ENCODE measurements around the gene BTBD2. TPM values are rescaled to one million over a fixed set of nuclear protein-coding genes. Genes with fewer than 3 reads are reported as not detected.

Gene BTBD2
- total RNA-seq, 1 donor from 2014 or later, result 57.3 TPM

DNA sequence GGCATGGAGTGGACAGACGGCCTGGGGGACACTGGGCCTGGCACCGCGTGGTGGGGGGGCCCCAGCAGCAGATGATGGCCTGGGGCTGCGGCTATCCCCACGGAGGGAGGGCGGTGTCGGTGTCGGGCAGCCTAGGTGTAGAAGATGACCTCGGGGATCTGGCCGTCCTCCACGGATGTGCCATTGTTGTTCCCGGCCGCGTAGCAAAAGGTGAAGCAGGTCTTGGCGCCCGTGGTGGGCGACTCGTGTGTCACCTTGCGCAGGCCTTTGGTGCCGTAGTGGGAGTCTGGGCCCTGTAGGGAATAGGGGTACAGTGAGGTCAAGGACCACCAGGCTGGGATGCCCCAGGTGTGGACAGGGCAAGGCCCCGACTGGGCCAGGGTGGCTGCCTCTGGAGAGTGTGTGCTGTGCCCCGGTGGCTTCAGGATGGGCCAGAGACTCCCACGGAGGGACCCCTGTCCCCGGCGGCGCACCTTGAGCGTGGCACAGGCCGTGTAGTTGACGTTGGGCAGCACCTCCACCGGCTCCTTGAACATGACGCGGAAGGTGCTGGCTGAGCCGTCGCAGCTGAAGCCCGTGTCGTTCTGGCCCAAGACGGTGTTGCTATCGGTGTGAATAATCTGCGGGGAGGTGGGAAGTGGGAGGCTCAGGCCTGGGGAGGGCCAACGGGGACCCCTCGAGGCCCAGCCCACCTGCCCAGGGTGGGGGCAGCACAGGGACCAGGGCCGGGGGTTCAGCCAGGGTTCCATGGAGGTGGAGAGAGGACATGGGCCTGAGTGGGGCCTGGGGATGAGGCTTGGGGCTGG lies 29.0 kb downstream of the BTBD2 start:
- H3K4me1 Mint-ChIP-seq, result no peaks in the 10 kb centered on the region
- no peak overlapping the region for H3K4me3 Mint-ChIP-seq
- H3K27ac Mint-ChIP-seq, result no peak overlapping the region
- TF ChIP-seq, protein P1, sequence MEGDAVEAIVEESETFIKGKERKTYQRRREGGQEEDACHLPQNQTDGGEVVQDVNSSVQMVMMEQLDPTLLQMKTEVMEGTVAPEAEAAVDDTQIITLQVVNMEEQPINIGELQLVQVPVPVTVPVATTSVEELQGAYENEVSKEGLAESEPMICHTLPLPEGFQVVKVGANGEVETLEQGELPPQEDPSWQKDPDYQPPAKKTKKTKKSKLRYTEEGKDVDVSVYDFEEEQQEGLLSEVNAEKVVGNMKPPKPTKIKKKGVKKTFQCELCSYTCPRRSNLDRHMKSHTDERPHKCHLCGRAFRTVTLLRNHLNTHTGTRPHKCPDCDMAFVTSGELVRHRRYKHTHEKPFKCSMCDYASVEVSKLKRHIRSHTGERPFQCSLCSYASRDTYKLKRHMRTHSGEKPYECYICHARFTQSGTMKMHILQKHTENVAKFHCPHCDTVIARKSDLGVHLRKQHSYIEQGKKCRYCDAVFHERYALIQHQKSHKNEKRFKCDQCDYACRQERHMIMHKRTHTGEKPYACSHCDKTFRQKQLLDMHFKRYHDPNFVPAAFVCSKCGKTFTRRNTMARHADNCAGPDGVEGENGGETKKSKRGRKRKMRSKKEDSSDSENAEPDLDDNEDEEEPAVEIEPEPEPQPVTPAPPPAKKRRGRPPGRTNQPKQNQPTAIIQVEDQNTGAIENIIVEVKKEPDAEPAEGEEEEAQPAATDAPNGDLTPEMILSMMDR (IDR thresholded peaks at IDR 0.05), result no peak
- ChIA-PET CTCF (no interaction called here), POLR2A (no interaction called here)
- H3K36me3 Mint-ChIP-seq (ENCODE audit: low read depth), result peaks cover 73% of the 10 kb centered on the region
- ATAC-seq (ENCODE audit: low read depth), result no peak
- DNase-seq, result no peak
- H3K9me3 Mint-ChIP-seq, result no peaks in the 10 kb centered on the region
- no peaks in the 10 kb centered on the region for H3K27me3 Mint-ChIP-seq
- intact Hi-C loops (cut with micrococcal nuclease), result no loop called here

DNA sequence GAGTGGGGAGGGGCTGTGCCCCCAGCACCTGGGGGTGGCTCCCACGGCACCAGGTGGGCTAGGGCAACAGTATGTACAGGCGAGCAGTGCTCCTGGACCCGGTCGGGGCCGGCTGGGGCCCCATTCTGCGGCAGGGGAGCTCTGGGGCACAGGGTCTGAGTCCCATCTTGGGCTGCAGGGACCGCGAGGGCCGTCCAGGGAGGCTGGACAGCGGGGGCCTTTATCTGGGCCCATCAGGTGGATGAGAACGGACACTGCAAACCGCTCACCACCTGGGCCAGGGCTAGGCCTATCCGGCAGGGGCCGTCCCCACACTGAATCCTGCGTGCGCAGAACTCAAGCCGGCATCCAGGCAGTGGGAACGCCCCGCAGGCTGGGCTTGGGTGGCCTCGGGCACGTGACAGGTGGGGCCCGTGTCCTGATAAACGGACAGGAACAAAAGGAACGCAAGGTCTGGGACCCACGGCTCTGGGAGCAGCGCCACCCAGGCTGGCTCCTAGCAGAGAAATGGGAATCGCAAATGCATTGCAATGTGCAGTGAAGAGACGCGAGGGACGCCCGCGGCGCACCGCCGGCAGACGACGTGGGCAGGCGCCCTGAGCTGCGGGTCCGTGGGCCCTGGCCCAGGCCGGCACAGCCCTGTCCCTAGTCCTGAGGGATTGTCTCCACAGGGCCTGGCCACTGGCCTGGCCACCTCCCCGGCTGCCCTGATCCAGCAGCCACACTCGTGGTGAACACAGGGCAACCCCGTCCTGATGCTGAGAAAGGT lies 29.7 kb downstream of the BTBD2 start:
- Mint-ChIP-seq H3K36me3 (ENCODE audit: low read depth) (peaks cover 72% of the 10 kb centered on the region), H3K27ac (no peak overlapping the region), H3K27me3 (no peaks in the 10 kb centered on the region), H3K4me3 (no peak overlapping the region), H3K9me3 (no peaks in the 10 kb centered on the region), H3K4me1 (no peaks in the 10 kb centered on the region)
- ChIA-PET CTCF (no interaction called here), POLR2A (no interaction called here)
- DNase-seq, result no peak
- ATAC-seq (ENCODE audit: low read depth), result no peak
- TF ChIP-seq, protein P1 (IDR thresholded peaks at IDR 0.05), result no peak
- intact Hi-C loops (cut with micrococcal nuclease), result no loop called here

DNA sequence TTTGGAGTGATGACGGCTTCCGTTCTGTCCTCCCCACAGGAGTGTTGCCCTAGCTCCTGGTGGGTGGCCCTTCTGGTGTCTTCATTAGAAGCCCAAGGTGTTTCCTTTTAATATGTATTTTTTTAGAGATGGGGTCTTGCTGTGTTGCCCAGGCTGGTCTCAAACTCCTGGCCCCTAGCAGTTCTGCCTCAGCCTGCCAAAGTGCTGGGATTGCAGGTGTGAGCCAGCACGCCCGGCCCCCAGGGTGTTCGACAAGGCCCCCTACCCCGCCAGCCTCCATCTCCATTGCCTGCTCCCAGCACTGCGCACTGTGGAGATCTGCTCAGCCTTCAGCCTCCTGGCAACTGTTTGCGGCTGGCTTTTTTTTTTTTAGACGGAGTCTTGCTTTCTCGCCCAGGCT lies 31.2 kb downstream of the BTBD2 start:
- Mint-ChIP-seq H3K27me3 (no peaks in the 10 kb centered on the region), H3K4me3 (no peak overlapping the region), H3K27ac (no peak overlapping the region), H3K9me3 (no peaks in the 10 kb centered on the region), H3K36me3 (ENCODE audit: low read depth) (peaks cover 65% of the 10 kb centered on the region), H3K4me1 (no peaks in the 10 kb centered on the region)
- no peak for DNase-seq
- intact Hi-C loops (cut with micrococcal nuclease), result no loop called here
- POLR2A ChIA-PET, result interaction anchor here (0.7 kb wide), 1 partner anchor 8 kb away, joined by 4 read pairs; no protein-coding TSS in a partner anchor
- ATAC-seq (ENCODE audit: low read depth), result no peak
- TF ChIP-seq, protein P1 (IDR thresholded peaks at IDR 0.05), result no peak
- CTCF ChIA-PET, result interaction anchor here (1.4 kb wide), 1 partner anchor 55 kb away, joined by 4 read pairs; no protein-coding TSS in a partner anchor

DNA sequence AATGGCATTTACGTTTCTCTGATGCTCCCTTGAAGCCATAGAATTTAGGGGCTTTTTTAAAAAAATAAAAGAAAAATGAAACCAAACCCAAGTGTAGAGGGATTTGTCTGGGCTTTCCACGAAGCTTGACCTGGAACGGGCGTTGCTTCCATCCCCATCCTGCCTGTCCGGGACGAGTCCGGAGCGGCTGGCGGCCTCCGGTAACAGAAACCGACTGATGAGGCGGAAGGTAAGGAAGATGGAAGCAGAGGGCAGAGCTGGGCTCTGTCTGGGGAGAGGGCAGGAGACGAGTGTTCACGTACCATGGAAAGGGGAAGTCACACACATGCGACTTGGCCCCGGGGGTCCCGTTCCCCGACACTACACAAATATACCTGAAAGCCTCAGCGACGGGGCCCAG lies 34.3 kb downstream of the BTBD2 start:
- no peaks in the 10 kb centered on the region for H3K9me3 Mint-ChIP-seq
- ChIA-PET POLR2A (interaction anchor here (0.6 kb wide), 1 partner anchor 162 kb away, joined by 3 read pairs; no protein-coding TSS in a partner anchor), CTCF (no interaction called here)
- H3K27ac Mint-ChIP-seq, result no peak overlapping the region
- no peaks in the 10 kb centered on the region for H3K4me1 Mint-ChIP-seq
- no peaks in the 10 kb centered on the region for H3K27me3 Mint-ChIP-seq
- intact Hi-C loops (cut with micrococcal nuclease), result no loop called here
- ATAC-seq (ENCODE audit: low read depth) (no peak), DNase-seq (no peak)
- no peak overlapping the region for H3K4me3 Mint-ChIP-seq
- peaks cover 48% of the 10 kb centered on the region for H3K36me3 Mint-ChIP-seq (ENCODE audit: low read depth)
- TF ChIP-seq, protein P1 (IDR thresholded peaks at IDR 0.05), result no peak

DNA sequence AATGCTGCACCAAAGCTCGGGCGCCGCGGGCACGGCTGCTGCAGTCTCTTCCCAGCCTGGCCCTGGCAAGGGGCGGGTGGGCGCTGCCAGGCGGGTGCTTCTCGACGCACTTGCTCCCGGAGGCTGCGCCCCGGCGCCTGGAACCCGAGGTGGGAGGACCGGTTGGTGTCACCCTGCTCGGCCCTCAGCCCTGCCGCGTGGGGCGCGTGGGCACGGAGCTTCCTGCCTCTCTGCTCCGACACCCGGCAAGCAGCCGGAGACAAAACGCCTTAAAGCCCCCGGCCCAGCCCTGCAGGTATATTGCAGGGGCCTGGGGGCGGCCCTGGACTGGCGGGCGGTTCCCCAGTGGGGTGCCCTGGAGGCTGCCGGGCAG lies 34.7 kb downstream of the BTBD2 start:
- POLR2A ChIA-PET, result interaction anchor here (0.6 kb wide), 1 partner anchor 163 kb away, joined by 3 read pairs; no protein-coding TSS in a partner anchor

More for the DNA sequence above, 34.7 kb downstream of the BTBD2 start:
- Mint-ChIP-seq H3K9me3 (no peaks in the 10 kb centered on the region), H3K27ac (no peak overlapping the region), H3K27me3 (no peaks in the 10 kb centered on the region), H3K4me3 (no peak overlapping the region), H3K4me1 (no peaks in the 10 kb centered on the region), H3K36me3 (ENCODE audit: low read depth) (peaks cover 49% of the 10 kb centered on the region)
- DNase-seq (no peak), ATAC-seq (ENCODE audit: low read depth) (no peak)
- TF ChIP-seq, protein P1 (IDR thresholded peaks at IDR 0.05), result no peak
- intact Hi-C loops (cut with micrococcal nuclease), result no loop called here
- CTCF ChIA-PET, result no interaction called here

Measured in activated B cell treated with CpG ODN at 0.5 μM for 24 hours (primary cell).